Spleen (tissue), 11 donors: ENCODE data around the gene BEND5. TPM values are rescaled to one million over a fixed set of nuclear protein-coding genes. Genes with fewer than 3 reads are reported as not detected.

ENCODE experiments used
- DNase-seq: peaks from one replicate; pipeline ENCODE4 v3.0.0-alpha.2; 2020
- H3K27ac ChIP-seq, 8 donors: fragments of 200-600 bp; sonication (generic) in 7 of 8; 1 replicate in 4 of 8; 2 replicates in 4 of 8; pipeline versions ENCODE4 v1.5.0 to v1.8.0; 2016 to 2021; ENCODE audit warnings: inconsistent platforms in 4 of 8, mild to moderate bottlenecking in 4 of 8, moderate library complexity in 1 of 8
- H3K27me3 ChIP-seq, 7 donors: fragments of 200-600 bp; sonication (generic) in 6 of 7; replicated peaks in 1 of 7; 1 replicate in 4 of 7; 2 replicates in 3 of 7; pipeline versions ENCODE4 v1.5.0 to v1.8.0; 2016 to 2021; ENCODE audit warnings: inconsistent platforms in 3 of 7, mild to moderate bottlenecking in 1 of 7
- H3K36me3 ChIP-seq, 6 donors: fragments of 200-600 bp; sonication (generic) in 5 of 6; 1 replicate in 4 of 6; 2 replicates in 2 of 6; pipeline versions ENCODE4 v1.5.0 to v1.8.0; 2016 to 2021; ENCODE audit warnings: inconsistent platforms in 2 of 6
- H3K4me1 ChIP-seq, 6 donors: fragments of 200-600 bp; sonication (generic) in 5 of 6; 1 replicate in 3 of 6; 2 replicates in 3 of 6; pipeline versions ENCODE4 v1.5.0 to v1.8.0; 2016 to 2021; ENCODE audit warnings: inconsistent platforms in 3 of 6
- H3K4me3 ChIP-seq, 8 donors: fragments of 200-600 bp; sonication (generic) in 7 of 8; 1 replicate in 4 of 8; 2 replicates in 4 of 8; pipeline versions ENCODE4 v1.5.0 to v1.8.0; 2016 to 2021; ENCODE audit warnings: inconsistent platforms in 4 of 8, mild to moderate bottlenecking in 4 of 8, moderate library complexity in 2 of 8
- H3K9me3 ChIP-seq, 8 donors: fragments of 200-600 bp; sonication (generic) in 7 of 8; 1 replicate in 4 of 8; 2 replicates in 4 of 8; pipeline versions ENCODE4 v1.5.0 to v1.8.0; 2016 to 2021; ENCODE audit warnings: inconsistent platforms in 4 of 8
- POLR2A ChIP-seq, 3 donors: fragments of 450-650 bp; IDR thresholded peaks; one replicate each; pipeline ENCODE4 v1.5.1; 2017; ENCODE audit warnings: antibody characterized with exemption in 3 of 3, mild to moderate bottlenecking in 1 of 3
- POLR2AphosphoS5 ChIP-seq, 3 donors: sonication (generic); formaldehyde crosslinking; IDR thresholded peaks; one replicate each; pipeline ENCODE4 v1.5.1; 2017; ENCODE audit warnings: antibody characterized with exemption in 3 of 3
- WGBS, 5 donors: extraction: QIAGEN DNeasy Blood & Tissue Kit in 3 of 5; methylation state at CpG; one replicate each; pipeline versions ENCODE4 v1.1.5 to v1.1.7; 2013 to 2018; 5-methylcytosine and 5-hydroxymethylcytosine counted together
- intact Hi-C: fragments of 100-400 bp; cut with DNase I; formaldehyde crosslinking; loops from one replicate; pipeline ENCODE4 v1.15.0; 2023; ENCODE audit warnings: low total_unique reads
- polyA plus RNA-seq, 3 donors: library from polyadenylated mRNA; stranded (reverse); fragments of 200-250 nt; gene quantifications; one replicate each; pipeline ENCODE4 v1.2.1, GENCODE V29; 2013
- total RNA-seq, 7 donors: library from RNA; depleted of rRNA in 3 of 7; stranded (reverse); fragments of >200 nt in 3 of 7; fragmentation: NEBNext Ultra II Directional in 4 of 7; extraction: Animal tissue kit (Norgen Biotek cat#: 25700) in 4 of 7; gene quantifications; one replicate each; pipeline versions ENCODE4 v1.1.0 to v1.2.1, GENCODE V29; 2016 to 2021
- TF ChIP-seq, protein P1 (sequence below), 11 experiments: fragments of 200-600 bp in 7 of 11; fragments of 450-650 bp in 4 of 11; sonication (generic) in 4 of 11; IDR thresholded peaks in 8 of 11; conservative IDR thresholded peaks in 3 of 11; 1 replicate in 7 of 11; 2 replicates in 4 of 11; pipeline versions ENCODE4 v1.4.0 to v1.8.0; 2016 to 2021; ENCODE audit warnings: antibody characterized with exemption in 11 of 11, inconsistent platforms in 4 of 11, mild to moderate bottlenecking in 1 of 11
- donor health status: healthy with polysubstance abuse.
- donor health status: DM: no; HTN: no; CAD: no; lungs with moderate emphysema.
- donor health status: DM: no; HTN: no; CAD: no.
- donor health status: Bipolar disorder and iron deficiency.
- donor health status: healthy.
- donor health status: DM: no; HTN: no; CAD: no.
- donor health status: DM: yes; HTN: yes; CAD: no.

The BEND5 gene
- total and polyA plus RNA-seq, 10 donors = 7.5 to 39.2 (median 16.1) TPM

GRCh38 chr1:48720929-48721328, 55.8 kb downstream of the BEND5 start:
- Histone ChIP-seq H3K36me3 (no peaks in the 10 kb centered on the region), H3K27me3 (no peaks in the 10 kb centered on the region), H3K4me3 (no peak overlapping the region), H3K9me3 (no peaks in the 10 kb centered on the region), H3K4me1 (no peaks in the 10 kb centered on the region), H3K27ac (no peak overlapping the region)
- intact Hi-C loops = no loop called here
- TF ChIP-seq POLR2AphosphoS5 (IDR thresholded peaks at IDR 0.05) (no peak), POLR2A (IDR thresholded peaks at IDR 0.05) (no peak)
- TF ChIP-seq, protein P1, sequence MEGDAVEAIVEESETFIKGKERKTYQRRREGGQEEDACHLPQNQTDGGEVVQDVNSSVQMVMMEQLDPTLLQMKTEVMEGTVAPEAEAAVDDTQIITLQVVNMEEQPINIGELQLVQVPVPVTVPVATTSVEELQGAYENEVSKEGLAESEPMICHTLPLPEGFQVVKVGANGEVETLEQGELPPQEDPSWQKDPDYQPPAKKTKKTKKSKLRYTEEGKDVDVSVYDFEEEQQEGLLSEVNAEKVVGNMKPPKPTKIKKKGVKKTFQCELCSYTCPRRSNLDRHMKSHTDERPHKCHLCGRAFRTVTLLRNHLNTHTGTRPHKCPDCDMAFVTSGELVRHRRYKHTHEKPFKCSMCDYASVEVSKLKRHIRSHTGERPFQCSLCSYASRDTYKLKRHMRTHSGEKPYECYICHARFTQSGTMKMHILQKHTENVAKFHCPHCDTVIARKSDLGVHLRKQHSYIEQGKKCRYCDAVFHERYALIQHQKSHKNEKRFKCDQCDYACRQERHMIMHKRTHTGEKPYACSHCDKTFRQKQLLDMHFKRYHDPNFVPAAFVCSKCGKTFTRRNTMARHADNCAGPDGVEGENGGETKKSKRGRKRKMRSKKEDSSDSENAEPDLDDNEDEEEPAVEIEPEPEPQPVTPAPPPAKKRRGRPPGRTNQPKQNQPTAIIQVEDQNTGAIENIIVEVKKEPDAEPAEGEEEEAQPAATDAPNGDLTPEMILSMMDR (IDR thresholded peaks at IDR 0.05 in 8 of 11, conservative IDR thresholded peaks at IDR 0.05 in 3 of 11) = no peak
- DNase-seq = no peak

DNA sequence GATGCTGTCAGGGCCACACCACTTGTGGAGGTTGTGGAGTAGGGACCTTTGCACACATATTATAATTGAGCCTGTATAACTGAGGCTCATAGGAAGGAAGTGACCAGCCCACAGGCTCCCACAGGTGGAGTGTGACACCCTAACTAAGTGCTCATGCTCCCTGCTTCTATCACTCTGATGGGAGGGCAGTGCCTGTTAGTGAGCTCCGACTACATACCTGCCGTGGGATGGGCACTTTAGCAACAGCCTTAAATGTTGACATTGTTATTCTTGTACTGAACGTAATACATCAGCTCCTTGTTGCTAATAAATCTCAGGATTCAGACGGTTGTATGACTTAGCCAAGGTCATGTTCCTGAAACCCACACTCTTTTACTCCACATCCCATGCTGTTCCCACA, 58.0 kb downstream of the BEND5 start:
- Histone ChIP-seq H3K36me3 (no peaks in the 10 kb centered on the region), H3K4me1 (no peaks in the 10 kb centered on the region), H3K9me3 (no peaks in the 10 kb centered on the region), H3K27ac (no peak overlapping the region), H3K27me3 (no peaks in the 10 kb centered on the region), H3K4me3 (no peak overlapping the region)
- no peak for DNase-seq
- 75 to 83% (median 79%) methylated on average over 4 of the region's 4 CpGs for WGBS, 5 donors
- TF ChIP-seq POLR2AphosphoS5 (IDR thresholded peaks at IDR 0.05) = no peak
- TF ChIP-seq POLR2A (IDR thresholded peaks at IDR 0.05) = no peak
- TF ChIP-seq, protein P1 (IDR thresholded peaks at IDR 0.05 in 8 of 11, conservative IDR thresholded peaks at IDR 0.05 in 3 of 11) = no peak
- intact Hi-C loops = no loop called here

- Histone ChIP-seq H3K4me1 (no peaks in the 10 kb centered on the region), H3K27ac (no peak overlapping the region), H3K27me3 (no peaks in the 10 kb centered on the region), H3K4me3 (no peak overlapping the region), H3K36me3 (no peaks in the 10 kb centered on the region), H3K9me3 (no peaks in the 10 kb centered on the region)
- intact Hi-C loops = no loop called here
- TF ChIP-seq, protein P1 (IDR thresholded peaks at IDR 0.05 in 8 of 11, conservative IDR thresholded peaks at IDR 0.05 in 3 of 11) = no peak
- TF ChIP-seq POLR2AphosphoS5 (IDR thresholded peaks at IDR 0.05) = no peak
- TF ChIP-seq POLR2A (IDR thresholded peaks at IDR 0.05) = no peak
- DNase-seq = no peak
These were observed 58.5 kb downstream of the BEND5 start for GRCh38 chr1:48718116-48718630.

- Histone ChIP-seq H3K27ac (no peak overlapping the region), H3K4me1 (no peaks in the 10 kb centered on the region), H3K36me3 (no peaks in the 10 kb centered on the region), H3K27me3 (no peaks in the 10 kb centered on the region), H3K9me3 (no peaks in the 10 kb centered on the region), H3K4me3 (no peak overlapping the region)
- 92 to 100% (median 97%) methylated on average over 1 of the region's 1 CpG for WGBS, 5 donors
- intact Hi-C loops = no loop called here
- DNase-seq = no peak
- no peak for TF ChIP-seq POLR2A (IDR thresholded peaks at IDR 0.05)
- TF ChIP-seq, protein P1 (IDR thresholded peaks at IDR 0.05 in 8 of 11, conservative IDR thresholded peaks at IDR 0.05 in 3 of 11) = no peak
- no peak for TF ChIP-seq POLR2AphosphoS5 (IDR thresholded peaks at IDR 0.05)
These were observed 59.6 kb downstream of the BEND5 start for GRCh38 chr1:48717082-48717481.
